HepG2 (cell line): Measurements from ENCODE around the gene CTTNBP2NL. TPM values are rescaled to one million over a fixed set of nuclear protein-coding genes. Genes with fewer than 3 reads are reported as not detected.
A peak's percentile ranks its signal among the peaks of the same experiment; 100 is the strongest.

Experiments used
- BRCA1 ChIP-seq: sonication (generic); formaldehyde crosslinking; IDR thresholded peaks from 2 replicates; pipeline ENCODE4 v1.4.0; 2020; ENCODE audit warnings: missing genetic modification reagents
- EED ChIP-seq: sonication (generic); formaldehyde crosslinking; IDR thresholded peaks from 2 replicates; pipeline ENCODE4 v1.5.0; 2020; ENCODE audit warnings: mild to moderate bottlenecking, missing genetic modification reagents
- ELF3 ChIP-seq: IDR thresholded peaks from 2 replicates; pipeline ENCODE4 v1.6.1; 2016; ENCODE audit warnings: missing genetic modification reagents, missing compliant biosample characterization
- FOXO4 ChIP-seq: sonication (generic); formaldehyde crosslinking; conservative IDR thresholded peaks from 2 replicates; pipeline ENCODE4 v1.8.1; 2023; ENCODE audit warnings: missing genetic modification reagents
- GATAD1 ChIP-seq: IDR thresholded peaks from 2 replicates; pipeline ENCODE4 v1.6.1; 2016; ENCODE audit warnings: missing genetic modification reagents, missing compliant biosample characterization
- HNF4G ChIP-seq, 2 experiments: sonication (generic) in 1 of 2; formaldehyde crosslinking in 1 of 2; IDR thresholded peaks; 2 replicates each; pipeline versions ENCODE4 v1.4.0 to v1.6.1; 2011 to 2020; ENCODE audit warnings: borderline replicate concordance in 2 of 2, low read depth in 2 of 2, mild to moderate bottlenecking in 2 of 2, low read length in 1 of 2, missing genetic modification reagents in 1 of 2, moderate library complexity in 1 of 2
- HNRNPLL ChIP-seq: fragments of 200-400 bp; formaldehyde crosslinking; IDR thresholded peaks from 2 replicates; pipeline ENCODE4 v1.6.1; 2017; ENCODE audit warnings: mild to moderate bottlenecking, low read depth, low read length; ENCODE audit not compliant: poor library complexity, severe bottlenecking
- HNRNPUL1 ChIP-seq: fragments of 200-400 bp; formaldehyde crosslinking; IDR thresholded peaks from 2 replicates; pipeline ENCODE4 v1.6.1; 2017; ENCODE audit warnings: low read depth, mild to moderate bottlenecking, low read length, moderate library complexity
- REL ChIP-seq: sonication (generic); formaldehyde crosslinking; conservative IDR thresholded peaks from 2 replicates; pipeline ENCODE4 v1.8.0; 2022; ENCODE audit warnings: mild to moderate bottlenecking, missing genetic modification reagents, moderate library complexity
- SMAD1 ChIP-seq: sonication (generic); formaldehyde crosslinking; IDR thresholded peaks from 2 replicates; pipeline ENCODE4 v1.4.0; 2020; ENCODE audit warnings: missing genetic modification reagents, low read depth, mild to moderate bottlenecking, borderline replicate concordance
- THAP11 ChIP-seq: IDR thresholded peaks from 2 replicates; pipeline ENCODE4 v1.6.1; 2016; ENCODE audit warnings: missing biosample characterization, missing genetic modification reagents
- ZBTB26 ChIP-seq: IDR thresholded peaks from 2 replicates; pipeline ENCODE4 v1.6.1; 2016; ENCODE audit warnings: missing compliant biosample characterization, missing genetic modification reagents, borderline replicate concordance
- ZFP91 ChIP-seq: sonication (generic); formaldehyde crosslinking; IDR thresholded peaks from 2 replicates; pipeline ENCODE4 v1.9.0; 2022; ENCODE audit warnings: missing genetic modification reagents, mild to moderate bottlenecking, borderline replicate concordance
- ZMAT3 ChIP-seq: sonication (generic); formaldehyde crosslinking; conservative IDR thresholded peaks from 2 replicates; pipeline ENCODE4 v1.7.0; 2021; ENCODE audit warnings: missing genetic modification reagents
- ZNF207 ChIP-seq: fragments of 450-650 bp; IDR thresholded peaks from 2 replicates; pipeline ENCODE4 v1.6.1; 2016; ENCODE audit warnings: antibody characterized with exemption, borderline replicate concordance
- ZNF3 ChIP-seq: IDR thresholded peaks from 2 replicates; pipeline ENCODE4 v1.7.0; 2017; ENCODE audit warnings: inconsistent platforms
- ZNF382 ChIP-seq: sonication (generic); formaldehyde crosslinking; IDR thresholded peaks from 2 replicates; pipeline ENCODE4 v1.5.0; 2020; ENCODE audit warnings: missing genetic modification reagents, mild to moderate bottlenecking, borderline replicate concordance
- ZNF546 ChIP-seq: sonication (generic); formaldehyde crosslinking; conservative IDR thresholded peaks from 2 replicates; pipeline ENCODE4 v1.8.1; 2023; ENCODE audit warnings: mild to moderate bottlenecking, missing genetic modification reagents
- ZNF766 ChIP-seq: sonication (generic); formaldehyde crosslinking; IDR thresholded peaks from 2 replicates; pipeline ENCODE4 v1.5.0; 2020; ENCODE audit warnings: missing genetic modification reagents, borderline replicate concordance
- ZNF776 ChIP-seq: sonication (generic); formaldehyde crosslinking; IDR thresholded peaks from 2 replicates; pipeline ENCODE4 v1.4.0; 2020; ENCODE audit warnings: mild to moderate bottlenecking, missing genetic modification reagents
- polyA plus RNA-seq, 8 experiments: library from polyadenylated mRNA; depleted of rRNA in 3 of 8; stranded (reverse) in 7 of 8; unstranded in 1 of 8; fragments of >200 nt; fragmentation: Illumina TruSeq in 4 of 8; extraction: Trizol in 4 of 8; gene quantifications; 2 replicates each; pipeline versions ENCODE4 v1.2.1 to v1.2.3, GENCODE V29; 2011 to 2016; ENCODE audit warnings: low read depth in 4 of 8, missing spikeins in 1 of 8, mixed read lengths in 1 of 8; ENCODE audit not compliant: insufficient read depth in 1 of 8
- total RNA-seq, 5 experiments: library from RNA; depleted of rRNA; stranded (reverse); fragments of >200 nt; fragmentation: Illumina TruSeq; extraction: Trizol; gene quantifications; 2 replicates each; pipeline ENCODE4 v1.2.3, GENCODE V29; 2016; ENCODE audit warnings: low read depth in 1 of 5
- TF ChIP-seq, protein P1 (sequence below): IDR thresholded peaks from 2 replicates; pipeline ENCODE4 v1.6.1; 2016; ENCODE audit warnings: low read depth, control low read depth
- TF ChIP-seq, protein P2 (sequence below): sonication (generic); formaldehyde crosslinking; IDR thresholded peaks from 2 replicates; pipeline ENCODE4 v1.4.0; 2020; ENCODE audit warnings: missing genetic modification reagents, mild to moderate bottlenecking, borderline replicate concordance

The CTTNBP2NL gene
- total and polyA plus RNA-seq, 2 of the 13 experiments (the other 11 are each of a cell fraction or from before 2014, with no cell fraction given) = 2.1 to 4.1 TPM

DNA sequence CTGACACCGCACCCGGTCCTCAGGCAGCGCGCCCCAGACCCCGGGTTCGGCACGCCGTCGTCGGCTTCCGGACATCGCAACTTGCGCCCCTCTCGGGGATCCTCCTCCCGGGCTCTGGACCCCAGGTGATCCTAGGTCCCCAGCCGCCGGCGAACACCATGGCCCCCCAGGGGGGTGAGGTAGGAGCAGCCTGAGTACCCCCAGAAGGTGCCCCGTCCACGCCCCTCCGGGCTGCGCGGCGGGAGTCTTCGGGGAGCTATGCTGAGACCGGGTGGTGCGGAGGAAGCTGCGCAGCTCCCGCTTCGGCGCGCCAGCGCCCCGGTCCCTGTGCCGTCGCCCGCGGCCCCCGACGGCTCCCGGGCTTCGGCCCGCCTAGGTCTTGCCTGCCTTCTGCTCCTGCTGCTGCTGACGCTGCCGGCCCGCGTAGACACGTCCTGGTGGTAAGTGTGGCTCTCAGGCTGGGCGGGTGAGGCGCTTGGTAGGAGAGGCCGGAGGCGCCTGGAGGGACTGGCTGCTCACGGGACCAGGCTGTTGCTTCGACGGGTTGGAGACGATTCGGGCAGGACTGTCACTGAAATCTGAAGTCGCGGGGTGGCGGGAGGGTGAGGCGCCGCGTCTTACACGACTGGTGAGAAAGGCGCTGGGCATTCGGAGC lies 113.1 kb downstream of the CTTNBP2NL start (continued):
- TF ChIP-seq ZFP91 (CRISPR knock-in tag) = peak; percentile 51; the same call in 1 of the 2 replicates
- no peak for TF ChIP-seq REL (CRISPR knock-in tag)
- TF ChIP-seq, protein P1, sequence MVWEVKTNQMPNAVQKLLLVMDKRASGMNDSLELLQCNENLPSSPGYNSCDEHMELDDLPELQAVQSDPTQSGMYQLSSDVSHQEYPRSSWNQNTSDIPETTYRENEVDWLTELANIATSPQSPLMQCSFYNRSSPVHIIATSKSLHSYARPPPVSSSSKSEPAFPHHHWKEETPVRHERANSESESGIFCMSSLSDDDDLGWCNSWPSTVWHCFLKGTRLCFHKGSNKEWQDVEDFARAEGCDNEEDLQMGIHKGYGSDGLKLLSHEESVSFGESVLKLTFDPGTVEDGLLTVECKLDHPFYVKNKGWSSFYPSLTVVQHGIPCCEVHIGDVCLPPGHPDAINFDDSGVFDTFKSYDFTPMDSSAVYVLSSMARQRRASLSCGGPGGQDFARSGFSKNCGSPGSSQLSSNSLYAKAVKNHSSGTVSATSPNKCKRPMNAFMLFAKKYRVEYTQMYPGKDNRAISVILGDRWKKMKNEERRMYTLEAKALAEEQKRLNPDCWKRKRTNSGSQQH = no peak
- TF ChIP-seq, protein P2, sequence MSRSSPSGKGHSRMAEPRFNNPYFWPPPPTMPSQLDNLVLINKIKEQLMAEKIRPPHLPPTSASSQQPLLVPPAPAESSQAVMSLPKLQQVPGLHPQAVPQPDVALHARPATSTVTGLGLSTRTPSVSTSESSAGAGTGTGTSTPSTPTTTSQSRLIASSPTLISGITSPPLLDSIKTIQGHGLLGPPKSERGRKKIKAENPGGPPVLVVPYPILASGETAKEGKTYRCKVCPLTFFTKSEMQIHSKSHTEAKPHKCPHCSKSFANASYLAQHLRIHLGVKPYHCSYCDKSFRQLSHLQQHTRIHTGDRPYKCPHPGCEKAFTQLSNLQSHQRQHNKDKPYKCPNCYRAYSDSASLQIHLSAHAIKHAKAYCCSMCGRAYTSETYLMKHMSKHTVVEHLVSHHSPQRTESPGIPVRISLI (CRISPR knock-in tag) = no peak
- peak; percentile 69 for TF ChIP-seq HNRNPLL
- no peak for TF ChIP-seq ZMAT3
- no peak for TF ChIP-seq HNRNPUL1
- no peak for TF ChIP-seq FOXO4 (CRISPR knock-in tag)
- no peak for TF ChIP-seq ZNF546
- no peak for TF ChIP-seq THAP11 (CRISPR knock-in tag)
- TF ChIP-seq ZNF3 (CRISPR knock-in tag) = no peak
- TF ChIP-seq ZNF382 (CRISPR knock-in tag) = no peak
- no peak for TF ChIP-seq BRCA1 (CRISPR knock-in tag)
- no peak for TF ChIP-seq ELF3 (CRISPR knock-in tag)
- TF ChIP-seq HNF4G (IDR thresholded peaks at IDR 0.05; ENCODE audit: borderline replicate concordance, low read depth, low read length) = no peak
- no peak for TF ChIP-seq HNF4G (CRISPR knock-in tag; IDR thresholded peaks at IDR 0.05; ENCODE audit: borderline replicate concordance, low read depth)
- TF ChIP-seq EED (CRISPR knock-in tag) = 0 out of 2 replicates have a peak, but pooled peaks have one; percentile 12
- no peak for TF ChIP-seq SMAD1
- no peak for TF ChIP-seq GATAD1 (CRISPR knock-in tag)
- TF ChIP-seq ZNF776 (CRISPR knock-in tag) = no peak
- no peak for TF ChIP-seq ZBTB26 (CRISPR knock-in tag)
- no peak for TF ChIP-seq ZNF207
- TF ChIP-seq ZNF766 (CRISPR knock-in tag) = no peak
